CD4-positive, alpha-beta T cell treated with Interleukin-1 beta for 1 hour (primary cell): ENCODE results near the gene EVL.

ENCODE experiments used
- DNase-seq, 2 donors: peaks; one replicate each; pipeline ENCODE4 v3.0.0-alpha.2; 2020 to 2022

The EVL gene

DNA sequence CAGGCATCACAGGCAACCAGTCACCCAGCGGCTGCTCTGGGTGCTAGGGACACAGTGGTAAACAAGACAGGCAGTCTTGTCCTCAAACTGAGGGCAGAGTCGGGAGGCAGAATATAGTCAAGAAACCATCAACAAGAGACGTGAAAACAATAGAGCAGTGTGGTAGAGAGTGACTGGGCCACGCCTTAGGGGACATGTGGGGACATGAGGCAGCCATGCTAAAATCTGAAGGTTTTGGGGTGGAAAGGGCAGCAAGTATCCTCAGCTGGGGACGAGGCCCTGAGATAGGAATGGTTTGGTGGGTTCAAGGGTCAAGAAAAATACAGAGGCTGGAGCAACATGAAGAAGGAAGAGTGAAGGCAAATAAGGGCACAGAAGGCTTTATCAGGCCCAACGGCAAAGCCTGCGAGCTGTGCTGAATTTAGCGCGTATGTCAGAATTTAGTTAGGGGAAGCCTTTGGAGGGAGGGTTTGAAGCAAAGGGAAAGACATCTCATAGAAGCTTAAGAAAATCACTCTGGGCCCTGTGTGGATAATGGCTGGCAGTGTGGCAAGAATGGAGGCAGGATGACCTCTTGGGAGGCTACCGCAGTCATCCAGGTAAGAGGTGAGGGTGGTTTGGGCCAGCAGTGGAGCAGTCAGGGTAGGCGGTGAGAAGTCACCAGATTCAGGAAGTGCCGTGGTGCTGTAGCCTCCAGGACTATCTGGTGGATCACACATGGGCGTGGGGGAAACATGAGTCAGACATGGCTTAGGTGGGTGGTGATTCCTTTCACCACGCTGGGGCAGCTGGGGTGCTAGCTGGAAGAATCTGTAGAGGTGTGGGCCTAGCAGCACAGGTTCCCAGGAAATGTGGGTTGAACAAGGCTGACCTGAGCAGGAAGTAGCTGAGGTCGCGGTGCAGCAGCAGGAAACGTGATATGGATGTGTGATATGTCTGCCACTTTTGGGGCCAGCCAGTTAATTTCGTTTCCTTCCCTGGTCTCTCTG is 3.0 kb downstream of the EVL start:
- DNase-seq = peak; percentile 88 to 90

DNA sequence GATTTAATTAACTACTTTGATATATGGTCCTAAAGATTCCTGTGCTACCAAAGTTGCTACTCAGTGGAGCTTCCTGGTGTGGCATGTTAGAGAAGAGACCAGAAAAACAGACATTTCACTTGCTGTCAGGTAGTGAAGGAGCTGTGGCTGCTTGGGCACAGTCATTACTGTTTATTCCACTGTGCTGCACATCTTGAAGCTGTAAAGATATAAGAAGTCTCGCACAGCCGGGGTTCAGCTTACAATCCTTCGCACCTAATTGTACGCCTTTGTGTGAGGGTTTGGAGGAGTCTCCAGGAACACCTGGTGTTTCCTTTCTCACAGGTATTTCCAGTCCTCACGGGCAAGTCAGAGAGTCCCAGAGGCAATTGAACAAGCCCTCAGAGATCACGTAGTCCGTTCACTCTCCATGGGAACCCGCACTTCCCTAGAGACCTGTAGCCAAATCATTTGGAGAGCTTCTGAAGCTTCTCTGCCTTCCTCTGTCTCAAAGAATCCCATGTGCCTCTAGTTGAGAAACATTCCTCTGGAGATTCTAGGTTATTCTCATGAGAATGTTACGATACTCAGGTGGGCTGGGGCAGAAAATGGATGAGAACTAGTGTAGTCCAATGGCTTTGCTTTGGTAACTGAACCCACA is 4.1 kb downstream of the EVL start:
- DNase-seq = no peak

DNA sequence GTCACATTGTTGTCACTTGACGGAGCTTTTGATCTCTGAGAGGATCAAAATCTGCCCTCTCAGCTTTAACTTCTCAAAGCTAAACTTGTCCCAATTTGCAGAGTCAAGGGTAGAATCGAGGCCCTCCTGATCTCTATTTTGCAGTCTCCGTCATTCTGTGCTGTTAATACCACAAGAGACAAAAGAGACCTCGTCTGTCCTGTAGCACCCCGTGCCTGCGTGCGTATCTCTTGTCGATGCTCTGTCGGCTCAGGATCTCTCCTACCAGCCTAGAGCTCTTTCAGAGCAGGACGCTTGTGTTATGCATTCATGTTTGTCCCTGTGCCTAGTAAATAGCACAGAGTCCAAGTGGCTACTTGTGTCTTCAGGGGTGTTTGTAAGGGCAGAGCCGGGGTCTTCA is 5.1 kb downstream of the EVL start:
- peak in 1 of 2 donors; percentile 35 for DNase-seq

DNA sequence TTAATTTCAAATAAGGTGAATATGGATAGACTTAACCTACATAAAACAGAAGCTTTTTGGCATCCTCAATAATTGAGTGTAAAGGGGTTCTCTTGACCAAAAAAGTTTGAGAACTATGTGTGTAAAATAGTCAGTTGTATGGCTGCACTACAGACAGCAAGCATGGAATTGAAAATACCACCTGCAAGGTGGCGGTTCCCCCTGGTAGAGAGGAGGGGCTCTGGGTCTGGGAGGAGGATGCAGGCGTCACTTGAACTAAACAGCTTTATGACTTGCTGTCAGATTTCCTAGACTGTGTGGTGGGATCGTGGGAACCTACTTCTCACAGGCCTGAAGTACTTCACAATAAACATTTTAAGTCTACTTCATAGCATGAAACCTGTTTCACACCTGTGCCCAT is 6.3 kb downstream of the EVL start:
- no peak for DNase-seq

DNA sequence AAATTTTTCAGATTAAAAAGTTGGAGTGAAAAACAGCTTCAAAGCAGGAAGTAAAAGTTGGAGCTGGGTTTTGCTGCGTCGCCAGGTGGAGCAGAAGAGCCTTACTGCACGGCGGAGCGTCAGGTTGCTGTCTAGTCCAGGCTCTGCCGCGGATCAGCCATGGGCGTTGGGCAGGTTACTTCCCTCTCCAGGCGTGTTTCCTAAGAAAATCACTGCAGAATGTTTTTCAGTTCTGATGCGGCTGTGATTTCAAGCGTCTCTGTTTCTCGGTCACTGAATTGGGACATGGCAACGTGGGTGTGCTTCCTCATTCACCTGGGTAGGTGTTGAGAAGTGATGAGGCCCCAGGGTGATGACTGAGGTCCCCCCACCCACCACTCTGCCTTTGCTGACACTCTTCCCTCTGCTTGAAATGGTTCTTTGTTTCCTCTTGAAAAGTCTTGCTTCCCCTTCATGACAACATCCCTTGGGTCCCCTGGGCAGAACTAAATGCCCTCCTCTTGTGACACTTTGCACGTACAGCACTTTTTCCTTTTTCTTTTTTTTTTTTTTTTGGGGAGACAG is 7.6 kb downstream of the EVL start:
- DNase-seq = peak; percentile 67 to 71

DNA sequence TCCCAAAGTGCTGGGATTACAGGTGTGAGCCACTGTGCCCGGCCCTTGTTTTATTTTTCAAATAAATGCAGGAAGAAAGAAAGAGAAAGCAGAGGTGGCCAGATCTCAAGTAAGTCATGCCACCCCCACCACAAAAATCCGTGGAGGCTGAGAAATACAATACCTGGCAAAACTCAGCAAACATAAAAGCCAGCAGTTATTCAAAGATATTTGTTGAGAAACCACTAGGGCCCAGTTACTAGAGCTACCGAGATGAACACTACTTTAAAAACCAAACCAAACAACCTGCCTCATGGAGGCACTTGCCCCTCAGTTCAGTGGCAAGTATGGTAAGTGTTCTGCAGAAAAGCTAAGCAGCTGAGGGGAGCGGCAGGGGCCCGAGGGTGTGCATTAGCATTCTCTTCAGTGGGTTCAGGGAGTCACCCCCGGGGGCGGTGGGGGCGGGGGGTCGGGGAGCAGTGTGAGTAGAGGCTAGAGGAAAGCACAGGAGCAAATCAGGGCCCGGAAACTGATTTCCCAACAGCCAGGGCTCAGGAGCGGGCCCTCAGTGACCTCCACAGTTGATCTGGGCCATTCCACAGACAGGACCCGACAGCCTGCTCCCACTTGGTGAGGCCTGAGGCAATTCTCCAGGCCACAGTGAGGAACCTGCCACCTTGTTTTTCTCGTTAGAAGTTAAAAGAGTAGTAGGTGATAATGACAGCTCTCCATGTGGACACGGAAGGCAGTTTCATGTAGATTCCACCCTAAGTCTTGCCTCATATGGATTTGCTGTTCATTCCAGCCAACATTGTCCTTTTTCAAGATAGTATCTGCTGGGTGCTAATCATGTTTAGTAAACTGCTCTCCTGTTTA is 8.6 kb downstream of the EVL start:
- DNase-seq = no peak

DNA sequence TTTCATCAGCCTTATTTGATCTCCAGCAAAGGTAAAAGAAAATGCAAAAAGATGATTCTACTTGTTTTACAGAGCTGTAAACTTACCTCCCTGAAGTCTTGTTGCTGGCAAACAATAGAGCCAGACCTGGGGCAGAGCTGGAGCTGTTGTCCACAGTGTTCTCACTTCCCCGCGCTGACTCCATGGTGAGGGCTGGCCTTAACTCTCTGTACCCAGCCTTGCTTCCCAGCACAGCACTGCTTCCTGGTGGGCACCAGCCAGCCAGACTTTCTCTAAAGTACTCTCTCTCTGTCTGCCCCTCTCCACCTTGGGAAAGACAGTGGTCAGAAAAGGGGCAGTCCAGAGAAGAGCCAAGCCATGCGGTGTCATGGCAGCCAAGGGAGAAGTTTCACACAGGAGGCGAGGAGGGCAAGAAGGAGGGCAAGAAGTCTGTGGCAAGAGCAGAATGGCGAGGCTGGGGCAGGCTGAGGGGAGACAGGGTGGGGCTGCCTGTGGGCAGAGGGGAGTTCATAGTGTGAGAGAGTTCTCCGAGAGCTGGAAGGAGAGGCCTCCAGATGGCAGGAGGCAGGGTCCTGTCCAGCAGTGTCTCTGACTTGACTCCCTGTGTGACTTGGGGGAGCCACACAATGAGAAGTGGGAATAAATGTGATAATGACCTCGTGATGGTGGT is 9.3 kb downstream of the EVL start:
- DNase-seq = no peak

DNA sequence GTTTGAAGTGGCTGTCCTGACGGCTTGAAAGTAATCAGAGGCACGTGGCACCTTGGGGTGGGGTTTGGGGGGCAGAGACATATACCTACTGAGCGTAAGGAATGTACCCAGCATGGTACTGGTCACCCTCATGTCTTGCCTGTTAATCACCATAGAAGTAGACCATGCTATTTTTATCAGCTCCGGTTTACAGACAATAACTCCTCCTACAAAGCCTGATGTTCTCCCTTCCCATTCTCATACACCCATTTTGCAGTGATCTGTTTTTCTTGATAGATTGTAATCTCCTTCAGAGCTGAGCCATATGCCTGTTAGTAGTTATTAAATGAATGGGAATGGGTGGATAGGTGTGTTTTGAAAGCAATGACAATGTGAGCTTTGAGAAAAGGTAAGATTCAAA is 10.5 kb downstream of the EVL start:
- DNase-seq = no peak

DNA sequence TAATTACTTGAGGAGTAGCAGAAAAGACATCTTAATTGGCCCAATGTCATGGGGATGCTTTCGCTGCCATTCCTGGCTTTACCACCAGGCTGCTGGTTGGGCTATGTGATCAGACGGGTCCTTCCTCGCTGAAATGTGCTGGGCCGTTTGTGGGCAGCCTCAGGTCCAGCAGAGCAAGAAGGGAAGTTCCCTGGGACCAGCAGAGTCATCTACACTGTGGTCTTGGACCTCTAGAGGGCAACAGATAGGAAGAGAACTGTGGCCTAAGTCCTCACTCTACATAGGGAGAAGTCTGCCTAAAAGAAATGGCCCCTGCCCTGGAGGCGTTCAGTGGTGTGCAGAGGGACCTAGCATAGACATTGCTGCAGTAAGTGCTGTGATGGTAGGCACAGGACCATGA is 10.9 kb downstream of the EVL start:
- peak; percentile 60 to 75 for DNase-seq

DNA sequence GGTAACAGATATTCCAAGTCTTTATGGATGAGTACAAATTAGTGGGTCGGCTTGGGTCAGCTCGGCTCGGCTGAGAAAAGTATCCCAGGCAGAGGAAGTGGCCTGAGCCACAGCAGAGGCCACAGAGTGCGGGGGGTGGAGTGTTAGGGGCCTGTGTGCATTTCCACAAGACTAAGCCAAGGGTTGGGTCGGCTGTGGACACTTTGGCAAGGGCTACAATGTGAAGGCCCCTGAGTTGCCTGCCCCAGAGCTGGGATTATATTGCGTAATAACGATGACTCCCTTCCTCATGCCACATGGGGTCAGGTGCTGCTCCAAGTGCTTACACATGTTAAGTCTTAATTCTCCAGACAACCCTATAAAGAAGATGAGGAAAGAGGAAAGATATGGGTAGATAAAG is 11.4 kb downstream of the EVL start:
- DNase-seq = no peak

DNA sequence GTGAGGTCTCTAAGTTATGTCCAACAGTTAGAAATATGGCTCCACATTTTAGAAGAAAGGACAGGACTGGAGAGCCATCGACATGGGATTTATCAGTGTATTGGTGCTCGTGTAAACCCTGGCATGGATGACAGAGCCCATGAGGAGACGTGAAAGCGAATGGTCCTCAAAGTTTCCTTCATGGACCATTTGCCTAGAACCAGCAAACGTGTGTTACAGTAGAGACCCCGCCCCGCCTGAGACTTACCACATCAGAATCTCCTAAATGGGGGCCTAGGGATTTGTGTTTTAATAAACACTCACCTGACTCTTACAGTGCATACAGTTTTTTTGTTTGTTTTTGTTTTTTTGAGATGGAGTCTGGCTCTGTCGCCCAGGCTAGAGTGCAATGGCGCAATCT is 12.2 kb downstream of the EVL start:
- DNase-seq = no peak

DNA sequence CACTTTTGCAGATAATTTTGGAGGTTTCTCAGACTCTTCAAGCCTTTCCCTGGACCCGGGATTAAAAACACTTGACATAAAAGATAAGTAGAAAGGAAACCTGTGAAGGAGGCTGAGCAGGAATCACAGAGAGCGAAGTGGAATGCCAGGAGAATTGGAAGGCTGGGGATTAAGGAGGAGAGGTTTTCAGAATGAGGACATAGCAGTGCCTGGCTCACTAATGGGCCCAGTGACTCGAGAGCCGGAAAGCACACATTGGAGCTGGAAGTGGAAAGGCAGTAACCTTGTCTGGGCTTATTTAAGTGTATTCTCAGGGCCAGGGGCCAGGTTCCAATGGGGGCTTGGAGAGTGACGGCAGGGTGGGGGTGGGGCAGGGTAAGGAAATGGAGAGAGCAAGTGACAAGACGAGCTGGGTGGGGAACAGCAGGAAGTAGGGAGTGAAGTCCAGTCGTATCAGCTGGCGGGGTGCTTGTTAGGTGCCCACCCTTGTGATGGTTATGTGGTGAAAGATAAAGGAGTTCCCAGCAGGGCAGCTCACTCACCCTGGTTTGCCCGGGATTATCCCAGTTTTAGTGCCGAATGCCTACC is 13.1 kb downstream of the EVL start:
- DNase-seq = no peak

DNA sequence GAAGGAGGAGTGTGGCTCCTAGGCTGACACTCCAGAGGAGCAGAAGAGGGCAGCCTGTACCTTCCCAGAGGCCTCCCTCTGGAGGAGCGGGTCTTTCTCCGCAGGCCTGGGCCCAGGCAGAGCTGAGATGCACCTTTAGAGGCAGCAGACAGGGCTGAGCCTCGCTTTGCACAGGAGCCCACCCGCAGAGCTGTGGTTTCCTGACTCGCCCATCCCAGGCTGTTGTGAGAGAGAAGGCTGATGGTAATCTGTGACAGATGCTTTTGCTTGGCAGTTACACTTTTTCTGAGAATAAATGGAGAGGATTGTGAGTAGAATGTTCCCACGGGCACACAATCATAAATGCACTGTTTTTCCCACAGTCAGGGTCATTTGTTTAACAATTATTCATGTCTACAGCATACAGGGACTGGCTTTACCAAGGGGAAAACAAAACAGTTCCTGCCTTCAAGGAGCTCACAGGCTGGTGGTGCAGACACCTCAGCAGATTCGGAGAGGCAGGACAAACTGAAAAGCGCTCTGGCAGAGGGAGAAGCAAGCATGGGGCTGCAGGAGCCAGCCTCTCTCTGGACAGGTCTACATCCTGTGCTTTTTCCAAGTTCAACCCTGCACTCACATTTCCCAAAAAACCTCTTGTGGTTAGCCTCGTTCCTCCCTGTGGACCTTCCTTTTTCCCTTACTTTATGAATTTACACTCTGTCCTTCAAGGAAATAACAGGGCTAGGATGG is 13.9 kb downstream of the EVL start:
- peak; percentile 83 to 84 for DNase-seq

DNA sequence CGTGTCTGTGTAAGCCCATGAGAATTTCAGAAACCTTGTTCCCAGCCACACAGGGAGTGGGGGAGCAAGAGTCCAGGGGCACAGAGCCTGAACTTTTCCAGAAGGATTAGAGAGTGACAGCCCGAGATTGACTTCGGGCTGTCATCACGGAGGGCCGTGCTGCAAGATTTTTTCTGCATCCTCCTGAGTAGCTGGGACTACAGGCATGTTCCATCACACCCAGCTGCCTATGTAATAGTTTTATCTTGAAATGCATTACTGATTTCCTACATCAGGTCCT is 14.4 kb downstream of the EVL start:
- DNase-seq = no peak

DNA sequence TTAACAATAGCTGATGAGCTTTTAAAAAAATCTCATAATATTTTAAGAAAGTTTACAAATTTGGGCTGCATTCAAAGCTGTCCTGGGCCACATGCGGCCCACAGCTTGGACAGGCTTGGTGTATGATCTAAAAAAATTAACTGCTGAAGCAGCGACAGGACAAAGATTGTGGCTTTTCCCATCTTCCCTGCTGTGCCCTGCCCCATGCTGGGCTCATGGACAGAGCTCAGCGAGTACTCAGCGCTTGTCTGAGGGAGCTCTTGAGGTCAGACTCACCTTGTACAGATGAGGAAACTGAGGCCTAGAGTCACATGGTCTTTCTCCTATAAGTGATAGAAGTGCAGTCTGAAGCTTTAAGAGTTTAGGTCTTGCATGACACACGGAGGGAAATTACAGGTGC is 15.0 kb downstream of the EVL start:
- DNase-seq = no peak

DNA sequence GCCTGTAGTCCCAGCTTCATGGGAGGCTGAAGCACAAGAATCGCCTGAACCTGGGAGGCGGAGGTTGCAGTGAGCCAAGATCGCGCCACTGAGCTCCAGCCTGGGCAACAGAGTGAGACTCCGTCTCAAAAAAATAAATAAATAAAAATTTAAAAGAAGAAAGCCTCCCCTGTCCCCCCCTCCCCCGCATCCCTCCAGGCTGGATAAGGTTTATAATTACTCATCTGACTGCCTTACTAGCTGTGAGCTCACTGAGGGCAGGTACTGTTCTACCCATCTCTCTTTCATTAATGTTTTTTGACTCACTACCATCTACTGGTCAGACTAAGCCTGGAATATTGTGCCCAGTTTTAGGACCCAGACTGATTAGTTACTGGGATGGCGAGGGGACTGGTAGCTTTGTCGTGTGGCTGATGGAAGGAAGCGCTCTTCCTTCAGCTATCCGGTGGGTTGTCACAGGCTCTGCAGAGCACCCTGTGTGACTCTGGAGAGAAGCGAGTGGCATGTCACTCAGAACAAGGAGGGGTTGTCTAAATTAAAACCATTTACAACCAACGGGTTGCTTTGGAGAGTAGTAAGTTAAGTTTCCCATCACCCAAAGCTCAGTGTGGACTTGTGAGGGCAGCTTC is 16.9 kb downstream of the EVL start:
- no peak for DNase-seq

DNA sequence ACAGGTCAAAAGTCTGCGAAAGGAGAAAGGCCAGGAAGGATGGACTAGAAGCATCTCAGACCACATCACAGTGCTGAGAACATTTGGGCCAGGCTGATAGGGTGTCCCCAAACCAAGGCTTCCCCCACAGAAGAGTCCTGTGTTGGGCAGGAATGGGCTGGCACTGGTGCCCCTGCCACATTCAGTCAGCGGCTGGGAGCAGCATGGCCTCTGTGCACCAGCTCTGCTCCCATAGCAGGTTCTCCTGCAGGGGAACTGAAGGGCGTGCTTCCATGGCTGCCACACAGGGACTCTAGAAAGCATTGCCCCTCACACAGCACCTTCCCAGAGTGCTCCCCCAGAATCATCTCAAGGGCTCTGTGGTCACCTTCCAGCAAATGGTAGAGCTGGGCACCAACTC is 17.5 kb downstream of the EVL start:
- DNase-seq = no peak

DNA sequence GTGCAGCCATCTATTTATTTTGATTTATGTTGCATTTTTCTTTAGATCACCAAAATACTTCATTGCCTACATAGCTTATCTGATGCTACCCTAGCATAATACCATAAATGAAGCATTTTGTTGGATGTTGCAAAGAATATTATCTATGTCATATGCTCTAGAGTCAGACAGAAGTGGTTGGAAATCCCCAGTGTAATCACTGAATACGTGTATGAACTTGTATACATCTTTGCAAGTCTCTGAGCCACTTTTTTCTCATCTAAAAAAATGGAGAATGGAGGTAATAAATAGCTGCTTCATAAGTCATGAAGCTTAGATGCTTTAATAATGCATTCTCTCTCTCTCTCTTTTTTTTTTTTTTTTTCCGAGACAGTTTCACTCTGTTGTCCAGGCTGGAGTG is 18.5 kb downstream of the EVL start:
- DNase-seq = no peak

DNA sequence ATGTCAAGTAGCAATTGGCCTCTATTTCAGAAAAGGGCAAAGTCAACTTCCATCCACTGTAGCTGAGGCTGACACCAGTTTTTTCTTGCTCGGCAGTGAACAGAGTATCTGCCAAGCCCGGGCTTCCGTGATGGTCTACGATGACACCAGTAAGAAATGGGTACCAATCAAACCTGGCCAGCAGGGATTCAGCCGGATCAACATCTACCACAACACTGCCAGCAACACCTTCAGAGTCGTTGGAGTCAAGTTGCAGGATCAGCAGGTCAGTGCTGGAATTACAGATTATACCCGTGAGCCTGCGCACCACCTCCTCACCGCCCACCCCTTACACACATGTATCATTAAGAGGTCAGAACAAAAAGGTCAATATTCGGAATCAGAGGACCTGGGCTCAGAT is 19.4 kb downstream of the EVL start:
- DNase-seq = no peak

DNA sequence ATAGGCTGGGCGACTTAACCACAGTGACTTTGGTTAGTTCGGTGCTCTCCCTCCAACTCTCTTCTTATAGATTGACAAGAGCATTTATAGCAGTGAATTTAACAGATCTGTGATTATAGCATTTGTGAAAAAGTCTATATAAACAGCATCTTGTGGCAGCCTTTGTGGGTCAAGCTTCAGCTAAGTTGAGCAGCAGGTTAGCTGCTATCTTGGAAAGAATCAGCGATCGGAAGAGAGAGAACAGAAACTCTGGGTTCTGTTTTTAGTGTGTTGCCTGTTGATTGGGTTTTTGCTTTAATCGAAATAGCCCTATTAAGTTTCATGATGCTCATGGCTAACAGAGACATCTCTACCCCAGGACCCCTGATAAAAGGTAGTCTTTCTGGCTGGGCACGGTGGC is 20.2 kb downstream of the EVL start:
- DNase-seq = no peak

DNA sequence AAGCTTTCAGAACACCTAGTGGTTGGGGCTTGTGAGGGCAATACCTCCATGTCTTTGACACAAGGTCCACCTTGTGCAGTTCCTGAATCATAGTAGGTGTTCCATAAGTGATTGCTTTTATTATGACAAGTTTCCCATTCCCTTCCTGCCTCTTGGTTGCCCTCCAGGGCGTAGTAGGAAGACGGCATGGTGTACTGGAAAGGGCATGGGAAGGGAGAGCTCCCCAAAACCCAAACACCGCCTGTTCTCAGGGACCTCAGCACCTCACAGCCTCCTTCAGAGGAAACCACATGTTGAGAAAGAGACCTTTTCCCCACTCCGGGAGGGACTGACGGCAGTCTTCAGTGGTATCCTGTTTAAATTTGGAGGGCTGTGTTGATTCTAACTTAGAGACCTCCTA is 21.1 kb downstream of the EVL start:
- no peak for DNase-seq
